ENCODE results near the gene MAP3K15.
A peak's percentile ranks its signal among the peaks of the same experiment; 100 is the strongest.

The MAP3K15 gene

DNA sequence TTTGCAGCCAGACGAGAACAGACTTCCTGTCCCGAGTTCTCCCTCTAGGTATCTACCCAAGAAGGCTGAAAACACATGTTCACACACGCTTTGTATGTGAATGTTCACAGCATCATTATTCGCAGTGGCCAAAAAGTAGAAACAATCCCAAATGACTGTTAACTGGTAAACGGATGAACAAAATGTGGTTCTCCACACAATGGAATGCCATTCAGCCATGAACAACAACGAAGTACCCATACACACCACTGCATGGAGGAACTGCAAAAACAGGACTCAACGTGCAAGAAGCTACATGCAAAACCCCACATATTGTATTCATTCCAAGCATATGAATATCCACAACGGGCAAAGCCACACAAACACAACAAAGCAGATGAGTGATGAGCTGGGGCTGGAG is 126.6 kb downstream of the MAP3K15 start:
- no peak for DNase-seq

DNA sequence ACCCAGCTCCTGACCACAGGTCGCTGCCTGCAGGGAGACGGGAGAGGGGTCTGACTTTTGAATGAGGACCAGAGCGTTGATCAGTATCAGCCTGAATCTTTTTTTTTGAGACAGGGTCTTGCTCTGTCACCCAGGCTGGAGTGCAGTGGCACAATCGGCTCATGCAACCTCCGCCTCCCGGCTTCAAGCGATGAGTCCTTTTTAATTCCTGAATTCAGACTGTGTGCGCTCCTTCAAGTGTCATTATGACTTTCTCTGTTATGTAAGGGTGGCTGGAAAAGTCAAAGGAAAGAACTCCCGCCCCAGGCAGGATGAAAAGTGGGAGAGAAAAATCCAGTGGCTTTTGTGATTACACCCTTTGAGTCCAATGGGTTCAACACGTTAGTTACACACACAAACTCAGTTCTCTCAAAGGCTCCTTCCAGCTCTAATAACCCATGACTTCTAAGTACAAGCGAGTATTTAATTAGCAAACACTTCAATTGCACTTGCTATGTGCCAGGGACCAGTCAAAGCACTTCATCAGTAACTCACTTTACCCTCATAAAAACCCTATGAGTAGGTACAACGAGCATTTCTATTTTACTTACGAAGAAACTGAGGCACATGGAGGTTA is 127.1 kb downstream of the MAP3K15 start:
- no peak for DNase-seq

DNA sequence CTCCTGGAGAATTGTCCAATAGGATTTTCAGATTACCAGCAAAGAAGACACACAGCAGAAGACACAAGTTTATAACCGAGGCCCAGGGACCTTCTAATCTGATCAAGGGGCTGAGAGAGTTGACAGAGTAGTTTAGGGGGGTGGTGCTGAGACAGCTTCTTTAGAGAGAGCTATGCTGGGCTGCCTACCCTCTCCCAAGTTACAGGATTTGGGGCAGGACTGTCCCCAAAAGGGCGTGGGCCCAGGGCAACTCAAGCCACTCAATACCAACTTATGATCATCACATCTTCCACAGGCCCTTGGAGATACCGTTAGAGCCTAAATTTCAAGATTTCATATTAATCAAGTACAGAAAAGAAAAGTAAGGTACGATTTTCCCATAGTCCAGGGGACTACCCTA is 128.6 kb downstream of the MAP3K15 start:
- DNase-seq = no peak

DNA sequence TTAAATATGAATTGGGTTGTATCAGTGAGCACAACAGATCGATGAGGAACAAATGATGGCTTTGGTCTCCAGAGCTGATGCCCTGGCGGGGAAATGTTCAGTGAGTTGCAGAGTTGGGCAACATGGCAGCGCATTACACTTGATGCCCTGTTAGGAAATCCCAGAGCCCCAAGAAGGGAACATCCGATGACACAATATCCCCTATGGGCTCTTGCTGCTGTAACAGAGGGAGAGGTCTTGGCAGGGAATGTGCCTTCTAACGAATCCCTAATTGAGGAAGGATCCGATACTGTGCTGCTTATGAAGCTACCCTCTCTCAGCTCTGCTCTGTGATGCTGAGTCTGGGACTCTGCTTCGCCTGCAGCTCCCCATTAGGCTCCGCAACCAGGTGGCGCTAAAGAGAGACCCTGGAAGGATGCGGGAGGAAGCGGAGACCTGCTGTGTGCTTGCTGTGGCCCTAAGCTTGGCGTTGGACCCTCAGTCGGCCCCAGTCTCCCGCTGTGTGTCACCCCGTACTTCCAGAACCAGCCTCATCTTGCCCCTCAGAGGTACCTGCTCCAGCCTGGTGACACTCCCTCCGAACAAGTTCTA is 132.7 kb downstream of the MAP3K15 start:
- peak; percentile 21 for DNase-seq

DNA sequence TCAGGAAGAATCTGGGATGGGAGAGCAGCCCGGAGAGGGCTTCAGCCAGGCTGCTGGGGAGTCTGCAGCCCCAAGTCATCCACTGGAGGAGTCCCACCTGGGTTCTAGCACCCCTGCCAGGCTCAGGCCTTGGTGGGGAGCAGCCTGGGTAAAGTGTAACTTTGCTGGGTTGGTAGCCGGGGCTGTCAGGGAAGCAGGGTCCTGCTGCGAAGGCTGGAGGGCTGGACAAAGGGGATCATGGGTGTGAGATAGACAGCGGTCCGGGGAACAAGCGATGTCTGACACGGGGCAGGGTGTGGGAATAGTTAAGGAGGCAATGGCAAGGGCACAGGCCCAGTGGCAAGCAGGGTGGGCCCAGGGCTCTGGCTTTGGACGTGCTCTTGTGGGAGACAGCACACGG is 134.0 kb downstream of the MAP3K15 start:
- no peak for DNase-seq

DNA sequence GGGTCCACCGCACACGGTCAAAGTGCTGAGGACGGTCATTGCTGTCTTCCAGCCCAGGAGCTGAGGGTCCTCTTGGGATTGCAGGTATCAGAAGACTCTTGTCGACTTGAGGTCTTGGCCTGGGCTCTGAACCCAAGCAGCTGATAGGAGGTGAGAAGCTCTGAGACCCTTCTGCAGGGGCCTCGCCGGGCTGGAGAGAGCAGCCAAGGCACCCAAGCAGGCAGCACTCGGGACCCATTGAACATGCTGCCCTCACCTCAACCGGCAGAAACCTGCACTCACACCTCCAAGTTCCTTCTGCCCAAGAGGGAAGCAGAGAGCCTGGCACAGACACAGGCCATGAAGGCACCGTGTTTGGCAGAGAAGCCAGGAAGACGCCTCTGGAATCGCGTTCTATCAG is 137.5 kb downstream of the MAP3K15 start:
- no peak for DNase-seq

DNA sequence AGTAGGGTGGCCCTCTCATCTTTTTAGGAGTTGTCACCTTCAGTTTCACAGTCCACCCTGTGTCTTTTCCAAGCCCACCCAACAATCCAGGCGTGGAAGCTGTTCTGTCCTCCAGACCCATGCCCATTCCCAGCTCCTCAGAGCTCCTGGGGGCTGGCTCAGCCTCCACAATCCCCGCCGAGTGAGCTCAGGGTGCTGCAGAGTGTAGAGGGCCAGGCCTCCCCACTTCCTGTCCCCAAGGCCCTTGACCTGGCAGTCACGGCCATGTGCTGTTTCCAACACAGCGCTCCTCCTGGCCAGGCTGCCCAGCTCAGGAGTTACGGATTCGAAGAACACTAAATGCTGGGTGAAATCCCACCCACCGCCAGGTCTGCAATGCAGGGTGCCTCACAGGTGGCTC is 139.8 kb downstream of the MAP3K15 start:
- no peak for DNase-seq

DNA sequence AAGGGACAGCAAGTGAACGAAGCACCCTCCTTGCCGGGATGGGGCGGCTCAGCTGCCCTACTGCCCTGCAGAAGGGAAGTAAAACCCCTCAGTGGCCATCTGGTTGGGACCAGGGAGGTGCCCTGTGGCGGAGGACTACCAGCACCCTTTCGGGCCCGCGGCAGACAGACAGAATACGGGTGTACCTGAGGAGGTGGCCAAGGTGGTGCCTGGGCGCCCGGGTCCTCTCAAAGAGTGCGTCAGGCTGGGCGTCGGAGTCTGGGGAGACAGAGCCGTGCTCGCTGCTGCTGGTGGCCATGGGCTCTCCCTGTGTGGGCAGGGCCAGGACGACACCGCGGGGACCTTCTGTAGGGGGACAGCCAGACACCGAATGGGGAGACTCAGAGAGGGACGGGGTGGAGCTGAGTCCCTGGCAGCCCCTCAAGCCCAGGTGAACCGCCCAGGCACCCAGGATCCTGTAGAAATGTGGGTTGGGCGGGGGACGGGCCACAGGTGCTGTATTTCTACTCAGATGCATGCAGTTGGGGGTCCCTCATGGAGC is 141.9 kb downstream of the MAP3K15 start:
- no peak for DNase-seq

DNA sequence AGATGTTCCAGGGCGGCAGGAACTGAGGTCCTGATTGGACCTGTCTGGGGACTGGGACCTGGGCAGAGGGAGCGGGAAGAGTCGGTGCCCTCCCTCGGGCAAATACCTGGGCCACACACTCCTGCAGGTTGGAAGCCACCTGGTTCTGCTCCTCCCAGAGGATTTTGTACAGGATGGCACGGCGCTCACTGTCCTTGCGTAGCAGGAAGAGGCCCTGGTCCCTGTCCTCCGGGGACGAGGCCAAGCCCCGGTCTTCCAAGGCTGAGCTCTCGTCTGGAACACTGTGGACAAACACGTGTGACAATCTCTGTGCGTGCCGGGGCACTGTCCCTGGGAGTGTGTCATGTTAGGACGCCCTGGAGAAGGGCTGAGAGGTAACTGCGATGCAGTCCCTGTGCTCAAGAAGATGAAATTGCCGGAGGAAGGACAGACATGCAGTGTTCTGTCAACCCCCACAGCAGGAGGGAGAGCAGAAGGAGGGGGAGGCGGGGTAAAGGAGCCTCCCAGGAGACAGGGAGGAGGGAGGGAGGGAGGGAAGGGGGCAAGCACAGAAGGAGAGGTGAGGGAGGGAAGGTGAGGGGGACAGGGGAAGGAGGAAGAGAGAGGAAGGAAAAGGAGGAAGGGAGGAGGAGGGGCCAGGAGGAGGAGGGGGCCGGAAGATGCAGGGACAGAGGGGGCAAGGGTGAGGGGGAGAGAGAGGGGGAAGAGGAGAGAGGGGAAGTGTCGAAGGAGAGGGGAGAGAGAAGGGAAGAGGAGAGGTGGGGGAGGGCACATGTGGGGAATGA is 142.6 kb downstream of the MAP3K15 start:
- DNase-seq = no peak

DNA sequence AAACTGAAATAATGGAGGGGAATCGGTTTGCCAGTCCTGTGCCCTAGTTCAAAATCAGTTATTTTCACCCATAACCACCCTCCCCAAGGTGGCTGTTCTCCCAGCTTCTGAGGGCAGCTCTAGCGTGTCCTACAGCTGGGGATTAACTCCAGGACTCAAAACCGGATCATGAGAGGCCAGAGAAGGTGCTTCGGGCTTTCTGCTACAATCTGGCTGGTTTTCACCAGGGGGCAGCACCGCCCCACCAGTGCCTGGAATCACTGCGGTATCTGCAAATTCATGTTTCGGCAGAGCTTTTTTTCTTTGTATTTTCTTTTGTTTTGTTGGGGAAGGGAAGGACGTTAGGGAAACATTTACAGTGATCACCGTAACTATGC is 143.2 kb downstream of the MAP3K15 start:
- DNase-seq = peak; percentile 59

DNA sequence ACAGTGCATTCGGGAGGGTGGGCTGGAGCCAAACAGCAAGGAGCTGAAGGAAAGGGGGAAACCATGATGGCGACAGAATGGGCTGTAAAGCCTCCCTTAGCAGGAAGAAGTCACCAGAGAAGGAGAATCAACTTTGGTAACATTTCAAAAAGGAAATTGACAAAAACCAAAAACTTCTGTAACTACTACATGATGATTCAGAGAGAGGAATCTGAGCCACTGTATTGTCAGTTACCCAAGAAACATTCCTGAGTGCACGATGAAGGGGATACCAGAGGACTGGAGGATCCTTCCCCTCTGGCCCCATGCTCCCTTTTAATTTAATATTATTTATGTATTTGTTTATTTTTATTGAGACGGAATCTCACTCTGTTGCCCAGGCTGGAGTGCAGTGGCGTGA is 145.2 kb downstream of the MAP3K15 start:
- no peak for DNase-seq

DNA sequence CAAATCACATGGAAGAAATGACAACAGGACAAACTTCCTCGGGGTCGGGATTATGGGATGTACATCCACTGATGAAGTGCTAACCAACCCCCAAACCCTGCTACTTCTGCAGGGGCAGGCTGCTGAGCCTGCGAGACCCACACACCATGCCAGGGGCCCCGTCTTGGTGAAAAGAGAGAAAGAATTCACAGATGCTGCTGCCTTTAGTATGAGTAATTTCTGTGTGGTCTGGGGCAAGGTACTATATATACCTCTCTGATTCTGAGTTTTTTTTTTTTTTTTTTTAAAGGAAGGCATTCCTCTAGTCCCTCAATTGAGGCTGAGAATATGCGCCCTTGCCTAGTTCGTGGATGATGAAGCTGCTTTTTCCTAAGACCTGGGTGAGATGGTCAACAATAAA is 146.7 kb downstream of the MAP3K15 start:
- no peak for DNase-seq

DNA sequence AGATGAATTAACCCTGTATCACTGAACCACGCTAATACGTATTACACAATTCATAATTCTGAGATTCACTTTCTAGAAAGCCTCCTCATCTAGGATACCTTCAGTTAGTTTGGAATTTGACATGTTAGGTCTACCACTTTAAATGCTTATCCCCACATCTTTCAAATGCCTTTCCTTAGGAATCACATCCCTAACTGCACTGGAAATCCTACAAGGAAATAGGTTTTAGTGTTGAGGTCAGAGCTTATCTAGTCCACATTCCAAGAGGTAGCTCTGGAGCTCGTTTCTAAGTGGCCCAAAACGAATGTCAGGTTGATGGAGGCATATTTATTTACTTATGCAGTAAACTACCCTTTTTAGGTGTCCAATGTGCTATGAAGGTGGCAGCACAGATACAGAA is 153.6 kb downstream of the MAP3K15 start:
- DNase-seq = no peak

DNA sequence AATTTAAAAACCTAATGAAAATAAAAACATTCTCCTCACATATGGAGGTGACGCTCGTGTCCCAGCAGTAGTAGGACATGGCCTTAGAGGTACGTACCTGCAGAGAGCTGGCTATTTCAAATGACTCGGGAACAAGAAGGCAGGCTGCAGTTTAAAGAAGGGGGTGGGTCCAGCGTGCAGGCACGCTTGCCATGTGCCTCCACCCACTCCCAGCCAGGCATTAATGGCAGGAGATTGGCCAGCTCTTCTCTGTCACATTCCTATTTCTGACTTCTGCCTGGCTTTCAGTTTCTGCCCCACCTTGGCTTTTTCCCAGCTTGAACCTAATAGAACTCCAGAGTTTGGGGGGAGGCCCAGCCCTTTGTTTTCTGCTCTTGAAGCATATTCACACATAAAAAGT is 154.4 kb downstream of the MAP3K15 start:
- no peak for DNase-seq

DNA sequence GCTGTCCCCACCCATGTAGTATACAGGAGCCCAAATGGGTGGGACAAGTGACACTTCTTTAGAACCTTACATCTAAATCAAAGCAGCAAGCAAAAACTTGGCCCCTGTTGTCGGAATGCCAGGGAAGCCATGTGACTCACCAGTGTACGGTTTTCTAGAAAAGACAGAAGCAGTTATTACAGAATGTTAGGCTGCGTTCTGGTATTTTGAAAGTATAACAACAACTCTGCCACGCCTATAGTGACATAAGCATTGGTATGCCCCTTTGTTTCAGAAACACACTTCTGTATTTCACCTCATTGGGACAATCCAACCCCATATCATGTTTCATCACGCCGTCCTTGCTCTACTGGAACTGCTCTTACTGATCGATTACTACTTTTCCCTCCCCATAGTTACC is 156.8 kb downstream of the MAP3K15 start:
- no peak for DNase-seq

DNA sequence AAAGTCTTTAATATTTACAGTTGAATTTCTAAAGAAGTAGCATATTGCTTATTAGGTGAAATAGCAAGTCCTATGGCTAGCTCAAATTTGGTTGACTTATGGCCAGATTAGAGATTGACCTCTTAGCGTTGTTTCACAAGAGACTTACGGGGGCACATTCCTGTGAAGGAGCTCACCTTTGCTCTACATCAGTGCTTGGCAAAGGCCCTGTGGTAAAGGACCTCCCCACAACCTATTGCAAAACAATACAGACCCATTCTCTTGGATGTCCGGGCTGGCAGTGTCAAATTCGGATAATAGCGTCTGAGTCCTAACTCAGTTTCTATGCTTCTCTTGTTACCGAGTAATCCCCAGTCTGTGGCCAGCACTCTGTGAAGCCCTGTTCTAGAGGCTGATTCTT is 160.7 kb downstream of the MAP3K15 start:
- DNase-seq = no peak

DNA sequence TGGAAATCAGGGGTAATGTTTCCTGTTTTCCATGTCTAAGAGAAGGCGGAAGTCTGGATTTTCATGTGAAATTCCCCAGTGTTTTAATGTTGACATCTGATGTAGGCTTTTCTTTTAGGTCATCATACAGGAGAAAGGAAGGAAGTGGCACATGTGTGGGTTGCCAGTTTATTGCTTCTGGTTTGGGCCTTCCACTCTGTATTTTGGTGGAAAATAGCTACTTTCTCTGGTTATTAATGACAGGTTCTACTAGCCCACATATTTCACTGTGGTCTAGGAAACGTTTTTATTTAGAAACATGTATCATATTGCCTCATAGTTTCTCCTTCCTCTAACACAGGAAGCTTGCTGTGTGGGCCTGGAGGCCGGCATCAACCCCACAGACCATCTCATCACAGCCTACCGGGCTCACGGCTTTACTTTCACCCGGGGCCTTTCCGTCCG is 164.3 kb downstream of the MAP3K15 start:
- no peak for DNase-seq

DNA sequence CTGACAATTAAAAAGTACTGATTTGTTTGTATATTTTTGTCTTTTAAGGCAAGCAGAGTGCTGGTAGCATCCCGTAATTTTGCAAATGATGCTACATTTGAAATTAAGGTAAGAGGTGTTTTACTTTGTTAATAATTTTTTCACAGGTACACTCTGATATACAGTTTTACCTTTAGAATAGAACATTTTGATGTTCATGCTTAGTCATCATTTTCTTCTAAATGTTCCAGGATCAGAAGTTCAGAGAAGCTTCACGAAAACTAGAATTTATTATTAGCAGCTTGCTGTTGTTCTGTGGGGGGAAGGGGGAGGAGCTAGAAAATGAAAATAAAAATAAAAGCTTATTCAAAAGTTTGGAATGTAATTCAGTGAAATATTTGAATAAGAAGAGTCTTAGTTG is 166.0 kb downstream of the MAP3K15 start:
- no peak for DNase-seq

DNA sequence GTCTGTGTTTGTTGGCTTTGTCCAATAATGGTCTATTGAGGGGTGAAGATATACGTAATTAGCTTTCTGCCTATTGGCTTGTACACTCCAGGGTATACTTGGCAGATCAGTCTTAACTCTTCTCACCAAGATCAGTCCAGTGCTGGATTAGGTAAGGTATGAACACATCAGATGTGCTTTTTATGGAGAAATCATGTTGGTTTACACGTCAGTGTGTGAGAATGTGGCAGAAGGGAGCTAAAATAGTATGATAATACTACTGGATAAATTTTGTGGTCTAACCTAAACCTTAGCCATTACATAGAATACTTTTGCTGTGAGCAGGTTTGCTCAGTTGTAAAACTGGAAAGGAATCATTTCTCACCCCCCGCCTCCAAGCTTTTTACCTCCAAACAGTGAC is 167.4 kb downstream of the MAP3K15 start:
- no peak for DNase-seq

DNA sequence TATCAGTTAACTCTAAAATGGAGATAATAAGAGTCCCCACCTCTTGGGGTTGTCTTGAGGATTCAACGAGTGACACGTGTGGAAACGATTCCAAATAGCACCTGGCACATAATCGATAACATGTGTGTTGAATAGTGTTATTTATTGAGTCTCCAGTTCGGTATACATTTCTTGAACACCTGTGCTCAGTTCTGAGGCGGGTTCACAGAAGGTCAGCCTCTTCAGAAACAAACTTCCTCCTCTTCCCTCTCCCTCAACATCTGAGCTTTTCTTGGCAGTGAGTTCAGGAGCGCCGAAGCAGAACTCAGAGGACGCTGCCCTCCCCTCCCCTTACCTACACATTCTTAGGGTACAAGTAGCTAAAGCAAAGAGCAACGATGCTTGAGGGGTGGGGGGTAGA is 170.6 kb downstream of the MAP3K15 start:
- DNase-seq = no peak

DNA sequence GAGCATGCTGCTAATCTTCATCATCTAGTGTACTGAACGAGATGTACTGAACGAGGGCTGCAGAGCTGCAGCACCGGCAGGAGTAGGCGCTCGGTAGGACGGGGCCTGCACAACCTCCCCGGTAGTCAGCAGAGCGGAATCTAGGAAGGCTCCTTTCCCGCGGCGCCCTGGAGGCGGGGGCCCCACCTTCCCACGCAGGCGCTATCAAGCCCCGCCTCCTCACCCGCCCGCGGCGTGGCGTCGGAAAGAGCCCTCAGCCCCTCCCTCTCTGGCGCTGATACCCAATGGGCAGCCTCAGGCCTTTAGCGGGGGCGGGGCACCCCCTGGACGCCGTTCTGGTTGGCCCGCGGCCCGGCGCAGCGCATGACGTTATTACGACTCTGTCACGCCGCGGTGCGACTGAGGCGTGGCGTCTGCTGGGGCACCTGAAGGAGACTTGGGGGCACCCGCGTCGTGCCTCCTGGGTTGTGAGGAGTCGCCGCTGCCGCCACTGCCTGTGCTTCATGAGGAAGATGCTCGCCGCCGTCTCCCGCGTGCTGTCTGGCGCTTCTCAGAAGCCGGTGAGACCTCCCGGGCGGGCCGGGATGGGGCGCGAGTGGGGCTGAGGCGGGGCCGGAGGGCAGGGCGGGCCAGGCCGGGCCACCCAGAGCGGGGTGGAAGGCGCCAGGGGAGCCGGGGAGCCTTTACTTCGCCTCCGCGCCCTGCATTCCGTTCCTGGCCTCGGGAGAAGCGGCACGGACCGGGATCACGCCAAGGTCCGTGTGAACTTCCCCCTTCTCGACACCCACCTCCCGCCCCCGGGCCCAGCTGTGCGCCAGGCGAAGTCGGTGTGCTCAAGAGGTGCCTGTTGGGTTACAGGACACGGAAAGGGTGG is 171.5 kb downstream of the MAP3K15 start, which contains the start of gene PDHA1:
PDHA1 (plus strand) TSS at position 393 of the 874 bp plus-strand sequence; CDS start at position 504, 111 bp downstream.
- DNase-seq = peak; percentile 96

DNA sequence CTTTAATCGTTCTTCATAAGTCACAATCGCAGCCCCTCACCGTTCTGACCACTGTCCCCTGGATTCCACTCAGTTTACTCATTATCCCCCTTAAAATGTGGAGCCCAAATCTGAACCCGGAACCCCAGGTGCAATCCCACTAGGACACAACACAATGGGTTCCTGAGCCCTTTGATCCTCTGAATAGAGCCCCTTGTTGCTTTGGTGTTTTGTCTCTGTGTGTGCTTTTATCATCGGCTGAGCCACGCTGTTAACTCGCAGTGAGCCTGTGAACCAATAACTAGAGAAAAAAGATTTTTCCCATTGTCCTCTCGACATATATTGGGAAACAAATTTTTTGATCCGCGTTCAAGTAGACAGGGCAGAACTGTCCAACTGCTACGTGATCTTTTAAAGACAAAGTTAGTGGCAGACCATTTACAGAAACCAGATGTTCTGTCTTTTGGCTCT is 172.2 kb downstream of the MAP3K15 start:
- DNase-seq = no peak

DNA sequence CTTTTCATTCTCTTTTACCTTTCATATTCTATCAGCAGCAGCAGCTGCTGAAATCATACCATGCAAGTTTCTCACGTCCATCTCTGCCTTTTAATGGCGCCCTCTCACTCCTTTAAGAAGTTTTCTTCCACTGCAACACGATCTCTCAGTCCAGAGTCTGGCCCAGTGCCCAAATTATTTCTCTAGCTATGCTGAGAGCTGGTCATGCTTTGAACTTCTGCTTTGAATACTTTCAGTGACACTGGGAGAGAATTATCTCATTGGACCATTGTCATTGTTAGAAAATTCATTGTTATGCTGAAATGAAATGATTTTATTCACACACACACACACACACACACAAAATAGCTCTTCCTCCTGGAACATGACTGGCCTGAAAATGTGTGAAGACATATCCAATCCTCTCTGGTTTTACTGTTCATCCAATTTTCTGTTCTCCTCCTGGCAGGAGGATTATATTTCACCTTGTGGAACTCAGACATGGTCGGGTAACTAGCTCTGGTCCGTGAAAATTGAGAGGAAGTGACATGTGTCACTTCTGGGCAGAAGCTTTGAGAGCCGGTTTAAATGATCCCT is 172.9 kb downstream of the MAP3K15 start:
- DNase-seq = no peak

Data from NCI-H1092 treated with DMSO at 0.1 percent for 48 hours (cell line).